ENCODE data around the gene ENTPD7.
"Not testable (repeated sequence)": the region's sequence is repeated elsewhere in the genome, so short reads cannot be mapped to it uniquely, and the experiment has no call there.

Gene ENTPD7

GRCh38 chr10:99693933-99694583 lies 34.7 kb downstream of the ENTPD7 start:
- no peak for DNase-seq (ENCODE audit: low read depth)

GRCh38 chr10:99695761-99696160 lies 36.5 kb downstream of the ENTPD7 start:
- DNase-seq (ENCODE audit: low read depth), result no peak

- DNase-seq (ENCODE audit: low read depth), result no peak
These were observed 39.3 kb downstream of the ENTPD7 start for GRCh38 chr10:99698504-99699080.

DNA sequence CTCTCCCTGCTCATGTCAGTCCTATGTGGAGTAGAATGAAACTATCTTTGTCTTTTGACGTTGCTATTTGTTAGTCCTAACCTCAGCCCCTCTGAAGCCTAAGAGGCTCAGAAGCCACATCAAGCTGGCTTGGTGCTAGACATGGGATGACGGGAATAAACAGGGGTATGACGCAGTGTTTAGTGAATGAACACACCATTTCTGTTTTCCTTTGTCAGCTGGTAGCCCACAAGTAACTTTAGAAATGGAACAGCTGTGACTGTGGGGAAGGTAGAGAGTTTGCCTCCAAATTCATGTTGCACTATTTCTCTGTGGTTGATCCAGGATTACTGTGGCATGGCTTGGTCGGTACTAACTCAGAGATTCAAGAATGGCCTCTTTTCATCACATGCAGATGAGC lies 41.3 kb downstream of the ENTPD7 start:
- no peak for DNase-seq (ENCODE audit: low read depth)

DNA sequence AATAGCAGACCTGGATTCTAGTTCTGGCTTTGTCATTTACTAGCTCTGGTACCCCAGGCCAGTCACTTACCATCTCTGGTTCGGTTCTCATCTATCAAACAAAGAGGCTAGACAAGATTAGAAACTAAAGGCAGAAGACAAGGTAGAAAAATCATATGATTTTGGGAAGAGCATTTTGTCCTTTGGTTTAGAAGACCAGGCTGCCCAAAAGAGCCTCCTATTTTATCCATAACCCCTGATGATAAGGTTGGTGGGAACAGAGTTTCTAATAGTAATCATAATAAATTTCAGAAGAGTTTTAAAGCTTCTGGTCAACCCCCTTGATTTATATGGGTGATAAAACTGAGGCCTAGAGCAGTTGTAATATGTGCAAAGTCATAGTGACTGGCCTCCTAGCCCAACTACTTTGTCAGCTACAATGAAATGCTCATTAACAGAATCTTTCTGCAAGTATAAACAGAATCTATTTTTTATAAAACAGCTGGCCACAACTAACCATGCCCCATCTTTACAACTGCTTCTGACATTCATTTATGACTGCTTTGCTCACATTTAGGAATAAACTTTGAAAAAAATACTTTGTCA lies 49.2 kb downstream of the ENTPD7 start:
- no peak for DNase-seq (ENCODE audit: low read depth)

- DNase-seq (ENCODE audit: low read depth), result no peak
These were observed 50.3 kb downstream of the ENTPD7 start for GRCh38 chr10:99709480-99710229.

DNA sequence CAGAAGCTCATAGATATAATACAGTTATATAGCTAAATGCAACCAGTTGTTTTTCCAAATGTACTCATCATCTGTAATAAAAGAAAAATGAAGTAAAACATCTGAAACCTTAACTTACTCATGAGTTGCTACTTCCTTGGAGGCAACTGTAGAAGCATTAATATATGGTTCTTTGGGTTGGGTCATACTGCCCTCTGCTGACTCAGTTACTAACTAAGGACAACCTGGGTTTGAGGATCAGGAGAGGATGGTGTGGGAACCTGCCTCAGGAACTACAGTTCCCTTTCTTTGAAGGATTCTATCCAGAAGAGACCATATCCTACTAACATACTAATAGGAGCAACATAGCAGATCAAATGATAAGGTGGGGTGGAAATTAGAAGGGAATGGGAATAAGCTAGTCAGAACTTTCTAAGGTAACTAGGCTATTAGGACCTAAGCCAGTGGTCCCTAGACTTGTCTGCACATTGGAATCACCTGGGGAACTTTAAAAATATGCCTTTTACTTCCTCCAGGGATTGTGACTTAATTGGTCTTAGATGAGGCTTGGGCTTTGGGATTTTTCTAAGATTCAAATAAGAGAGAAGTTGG lies 51.9 kb downstream of the ENTPD7 start:
- no peak for DNase-seq (ENCODE audit: low read depth)

DNA sequence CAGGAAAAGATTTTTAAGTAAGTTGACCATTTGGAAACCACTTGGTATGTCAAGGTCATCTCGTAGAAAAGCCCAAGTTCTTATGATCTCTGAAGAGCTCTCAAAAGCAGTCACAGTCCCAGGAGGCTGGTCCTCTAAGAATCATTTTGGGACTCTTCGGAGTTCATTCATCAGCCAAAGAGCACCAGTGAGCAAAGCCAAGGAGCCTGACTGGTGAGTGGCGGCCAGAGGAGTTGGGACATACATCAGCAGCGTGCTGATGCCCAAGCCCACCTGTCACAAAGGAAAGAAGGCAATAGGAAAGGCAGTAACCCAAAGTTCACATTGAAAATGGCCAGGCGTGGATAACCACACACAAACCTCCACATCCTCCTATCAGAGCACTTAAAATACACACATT lies 55.1 kb downstream of the ENTPD7 start:
- DNase-seq (ENCODE audit: low read depth), result no peak

DNA sequence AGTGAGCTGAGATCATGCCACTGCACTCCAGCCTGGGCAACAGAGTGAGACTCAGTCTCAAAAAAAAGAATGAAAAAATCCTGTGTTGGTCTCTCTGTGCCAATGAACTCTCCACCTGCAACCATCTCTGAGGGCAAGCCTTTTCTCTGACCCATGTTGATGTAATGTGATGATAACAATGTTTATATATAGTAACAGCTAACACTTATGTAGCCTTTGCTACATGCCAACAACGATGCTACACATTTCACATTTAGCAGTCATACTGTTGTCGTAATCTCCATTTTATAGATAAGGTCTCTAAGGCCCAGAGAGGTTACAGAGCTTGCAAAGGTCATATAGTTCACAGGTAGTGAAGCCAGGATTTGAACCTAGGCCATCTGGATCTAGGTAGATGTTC lies 61.1 kb downstream of the ENTPD7 start:
- no peak for DNase-seq (ENCODE audit: low read depth)

- no peak for DNase-seq (ENCODE audit: low read depth)
These were observed 70.7 kb downstream of the ENTPD7 start for GRCh38 chr10:99730026-99730425.

DNA sequence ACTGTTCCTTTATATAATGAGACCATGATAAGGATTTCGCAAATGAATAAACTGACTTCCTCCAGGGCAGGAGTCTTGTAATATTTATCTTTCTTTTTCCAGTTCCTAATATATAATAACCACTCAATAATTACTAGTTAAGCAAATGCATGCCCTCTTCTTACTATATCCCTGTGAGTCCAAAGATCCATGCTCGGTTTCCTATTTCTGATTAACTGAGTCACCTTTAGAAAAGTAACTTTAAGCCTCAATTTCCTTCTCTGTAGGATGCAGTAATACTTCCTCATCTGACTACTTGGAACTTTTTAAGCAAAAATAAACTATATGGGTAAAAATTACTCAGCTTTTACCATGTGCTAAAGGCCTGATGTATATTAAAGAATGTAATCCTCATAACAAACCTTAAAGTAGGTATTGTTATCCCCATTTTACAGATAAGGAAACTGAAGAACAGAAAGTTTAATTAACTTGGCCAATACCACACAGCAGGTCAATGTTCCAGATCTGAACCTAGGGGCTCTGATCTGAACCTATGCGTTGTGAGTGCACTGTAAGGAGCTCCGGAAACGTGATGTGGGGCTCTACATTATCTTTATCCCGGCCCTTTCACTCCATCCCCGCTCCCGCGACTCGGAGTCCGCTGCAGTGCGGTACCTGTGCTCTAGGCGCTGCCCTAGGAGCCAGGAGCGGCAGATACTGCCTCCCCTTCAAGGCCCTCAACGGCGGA lies 72.2 kb downstream of the ENTPD7 start:
- no peak for DNase-seq (ENCODE audit: low read depth)

GRCh38 chr10:99732033-99732842 lies 72.9 kb downstream of the ENTPD7 start, which contains the start of the genes COX15 and CUTC:
TSS of gene COX15 (minus strand) at chr10:99732127. CDS start at chr10:99732049, 78 bp downstream.
TSS of gene CUTC (plus strand) at chr10:99732234. CDS start at chr10:99732349, 115 bp downstream.
- DNase-seq (ENCODE audit: low read depth), result peak; percentile 89

- no peak for DNase-seq (ENCODE audit: low read depth)
These were observed 74.1 kb downstream of the ENTPD7 start for GRCh38 chr10:99733366-99733765.

DNA sequence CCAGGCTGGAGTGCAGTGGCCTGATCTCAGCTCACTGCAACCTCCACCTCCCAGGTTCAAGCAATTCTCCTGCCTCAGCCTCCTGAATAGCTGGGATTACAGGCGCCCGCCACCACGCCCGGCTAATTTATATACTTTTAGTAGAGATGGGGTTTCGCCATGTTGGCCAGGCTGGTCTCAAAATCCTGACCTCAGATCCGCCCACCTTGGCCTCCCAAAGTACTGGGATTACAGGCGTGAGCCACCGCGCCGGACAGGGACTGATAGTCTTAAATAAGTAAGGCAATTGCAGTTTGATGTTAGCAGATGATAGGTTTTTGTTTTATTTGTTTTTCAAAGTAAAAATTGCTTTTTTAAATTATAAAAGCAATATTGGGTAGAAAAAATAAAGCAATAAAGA lies 74.8 kb downstream of the ENTPD7 start:
- not testable (repeated sequence) for DNase-seq (ENCODE audit: low read depth)

- DNase-seq (ENCODE audit: low read depth), result no peak
These were observed 81.0 kb downstream of the ENTPD7 start for GRCh38 chr10:99740260-99740659.

GRCh38 chr10:99740933-99741559 lies 81.7 kb downstream of the ENTPD7 start:
- no peak for DNase-seq (ENCODE audit: low read depth)

- no peak for DNase-seq (ENCODE audit: low read depth)
These were observed 82.9 kb downstream of the ENTPD7 start for GRCh38 chr10:99742254-99742653.

DNA sequence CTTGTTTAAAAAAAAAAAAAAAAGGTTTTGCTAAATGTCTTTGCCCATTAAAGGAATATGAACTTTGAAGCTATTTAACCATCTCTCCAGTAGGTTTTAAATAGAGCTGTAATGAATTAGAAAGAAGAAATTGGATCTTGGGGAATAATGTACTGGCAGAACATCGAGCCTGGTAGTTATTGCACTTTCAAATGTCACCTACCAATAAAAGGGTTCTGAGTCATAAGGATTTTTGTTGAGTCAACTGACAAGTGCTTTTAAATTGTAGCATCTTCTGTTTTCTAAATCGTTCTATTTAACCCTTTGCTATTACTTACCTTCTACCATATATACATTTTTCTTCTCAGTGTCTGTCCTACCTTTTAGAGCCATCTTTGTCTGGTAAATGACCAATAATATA lies 83.4 kb downstream of the ENTPD7 start:
- no peak for DNase-seq (ENCODE audit: low read depth)

DNA sequence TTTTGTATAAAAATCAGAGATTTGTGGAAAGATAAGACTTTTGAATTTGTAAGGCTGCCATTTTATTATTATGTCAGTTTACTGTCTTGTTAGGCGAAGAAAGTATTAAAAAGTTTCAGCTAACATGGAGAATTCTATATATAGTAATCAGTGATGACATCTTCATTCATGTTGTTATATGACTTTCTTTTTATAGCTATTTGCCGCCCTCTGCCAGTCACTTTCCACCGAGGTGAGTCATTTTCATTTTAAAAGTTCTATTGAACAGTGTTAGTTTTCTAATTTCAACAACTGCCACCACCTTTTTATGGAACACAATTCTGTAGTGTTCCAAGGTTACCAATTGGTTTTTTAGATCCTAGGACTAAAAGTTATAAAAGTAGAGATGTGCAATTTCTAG lies 84.5 kb downstream of the ENTPD7 start:
- DNase-seq (ENCODE audit: low read depth), result no peak

- DNase-seq (ENCODE audit: low read depth), result not testable (repeated sequence)
These were observed 86.9 kb downstream of the ENTPD7 start for GRCh38 chr10:99746166-99746565.

All from stimulated activated CD8-positive, alpha-beta memory T cell treated with anti-CD3 and anti-CD28 coated beads, Interleukin-15, amount 100 ng/mL, for 1 hour (primary cell).